ENCODE measurements around the gene NFKB1.
A peak's percentile ranks its signal among the peaks of the same experiment; 100 is the strongest.
"Not testable (repeated sequence)": the region's sequence is repeated elsewhere in the genome, so short reads cannot be mapped to it uniquely, and the experiment has no call there.

The NFKB1 gene

GRCh38 chr4:102500696-102501446 lies at the start of gene NFKB1:
NFKB1 (plus strand) TSS chr4:102501359; CDS start chr4:102525519, 24,160 bp downstream.
- DNase-seq, result no peak

GRCh38 chr4:102452854-102453253 lies 48.3 kb upstream of the NFKB1 start:
- DNase-seq, result no peak

GRCh38 chr4:102453827-102454226 lies 47.3 kb upstream of the NFKB1 start:
- DNase-seq, result no peak

DNA sequence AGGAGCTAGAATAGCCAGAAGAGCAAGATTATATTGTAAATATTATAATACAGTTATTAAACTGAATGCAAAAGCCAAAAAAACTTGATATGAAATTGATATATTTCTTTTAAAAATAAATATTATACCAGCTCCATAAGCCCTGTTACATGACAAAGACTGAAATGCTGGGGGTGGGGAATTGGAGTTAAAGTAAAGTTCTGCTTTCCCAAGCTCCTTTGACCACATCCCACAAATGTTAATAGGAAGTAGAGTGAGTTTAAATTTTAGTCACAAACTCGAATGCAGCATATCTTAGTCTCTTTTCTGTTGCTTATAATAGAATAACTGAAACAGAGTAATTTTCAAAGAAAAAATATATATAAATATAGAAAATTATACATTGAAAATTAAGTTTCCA lies 46.9 kb upstream of the NFKB1 start:
- no peak for DNase-seq

DNA sequence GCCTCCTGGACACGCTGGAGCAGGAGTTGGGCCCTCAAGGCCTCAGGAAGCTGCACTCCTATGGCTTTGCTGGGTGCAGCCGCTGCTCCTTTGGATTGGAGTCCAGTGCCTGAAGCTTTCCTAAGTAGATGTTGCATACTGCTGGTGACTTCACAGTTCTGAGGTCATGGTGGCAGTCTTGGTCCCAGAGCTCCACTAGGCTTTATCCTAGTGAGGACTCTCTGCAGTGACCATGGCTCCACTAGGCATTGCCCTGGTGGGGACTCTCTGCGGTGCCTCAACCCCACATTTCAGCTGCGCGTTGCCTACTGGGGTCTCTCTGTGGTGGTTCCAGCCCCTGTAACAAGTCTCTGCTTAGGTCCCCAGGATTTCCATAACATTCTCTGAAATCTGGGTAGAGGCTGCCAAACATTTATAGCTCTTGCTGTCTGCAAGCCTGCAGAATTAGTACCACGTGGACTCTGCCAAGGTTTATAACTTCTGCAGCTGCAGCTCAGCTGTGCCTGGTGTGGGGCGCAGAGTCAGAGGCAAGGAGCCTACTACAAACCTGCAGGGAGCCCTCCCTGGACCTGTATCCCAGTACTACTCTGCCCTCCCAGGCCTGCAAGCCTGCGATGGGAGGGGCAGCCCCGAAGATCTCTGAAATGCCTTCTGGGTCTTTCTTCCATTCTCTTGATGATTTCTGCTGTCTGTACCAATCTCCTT lies 46.0 kb upstream of the NFKB1 start:
- DNase-seq, result no peak

GRCh38 chr4:102455750-102456149 lies 45.4 kb upstream of the NFKB1 start:
- no peak for DNase-seq

- no peak for DNase-seq
Observed at GRCh38 chr4:102466298-102466697, 34.9 kb upstream of the NFKB1 start.

GRCh38 chr4:102469806-102470205 lies 31.4 kb upstream of the NFKB1 start:
- DNase-seq, result no peak

- no peak for DNase-seq
Observed at GRCh38 chr4:102472441-102473013, 28.6 kb upstream of the NFKB1 start.

GRCh38 chr4:102473476-102473875 lies 27.7 kb upstream of the NFKB1 start:
- DNase-seq, result no peak

DNA sequence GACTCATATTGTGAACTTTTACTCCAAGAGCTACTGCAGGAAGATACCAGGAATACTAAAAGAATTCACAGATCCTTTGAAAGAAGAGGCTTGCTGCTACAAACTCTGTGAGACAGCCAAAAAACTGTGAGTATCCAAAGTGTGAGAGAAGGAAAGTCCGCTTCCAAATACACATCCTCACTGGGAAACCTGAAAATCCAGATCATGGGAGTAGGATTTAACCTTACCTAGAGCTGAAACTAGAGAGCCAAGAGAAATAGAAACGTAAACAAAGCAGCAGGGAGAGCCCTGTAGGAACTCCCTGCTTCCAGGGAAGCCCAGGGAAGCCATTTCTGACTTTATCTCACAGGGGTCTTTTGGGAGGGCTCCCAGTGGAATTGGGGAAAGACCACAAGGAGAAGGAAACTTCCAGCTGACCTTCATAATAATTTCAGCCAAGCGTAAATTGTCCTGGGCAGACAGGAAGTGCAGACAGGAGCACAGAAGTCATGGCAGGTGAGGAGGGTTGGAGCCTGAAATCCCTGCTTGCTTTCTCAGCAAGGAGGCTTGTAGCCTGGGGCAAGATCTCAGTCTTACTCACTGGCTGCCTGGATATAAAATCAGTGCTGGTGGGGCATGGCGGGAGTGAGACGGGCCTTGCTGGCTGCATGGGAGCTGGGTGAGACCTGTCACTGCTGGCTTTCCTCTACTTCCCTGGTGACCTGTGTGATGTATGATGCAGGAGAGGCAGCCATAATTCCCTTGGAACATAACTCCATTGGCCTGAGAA lies 26.2 kb upstream of the NFKB1 start:
- DNase-seq, result no peak

- DNase-seq, result no peak
Observed at GRCh38 chr4:102477657-102478056, 23.5 kb upstream of the NFKB1 start.

GRCh38 chr4:102478186-102478585 lies 23.0 kb upstream of the NFKB1 start:
- DNase-seq, result no peak

DNA sequence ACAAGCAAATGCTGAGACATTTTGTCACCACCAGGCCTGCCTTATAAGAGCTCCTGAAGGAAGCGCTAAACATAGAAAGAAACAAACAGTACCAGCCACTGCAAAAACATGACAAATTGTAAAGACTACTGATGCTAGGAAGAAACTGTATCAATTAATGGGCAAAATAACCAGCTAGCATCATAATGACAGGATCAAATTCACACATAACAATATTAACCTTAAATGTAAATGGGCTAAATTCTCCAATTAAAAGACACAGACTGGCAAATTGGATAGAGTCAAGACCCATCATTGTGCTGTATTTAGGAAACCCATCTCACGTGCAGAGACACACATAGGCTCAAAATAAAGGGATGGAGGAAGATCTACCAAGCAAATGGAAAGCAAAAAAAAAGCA lies 21.3 kb upstream of the NFKB1 start:
- not testable (repeated sequence) for DNase-seq

DNA sequence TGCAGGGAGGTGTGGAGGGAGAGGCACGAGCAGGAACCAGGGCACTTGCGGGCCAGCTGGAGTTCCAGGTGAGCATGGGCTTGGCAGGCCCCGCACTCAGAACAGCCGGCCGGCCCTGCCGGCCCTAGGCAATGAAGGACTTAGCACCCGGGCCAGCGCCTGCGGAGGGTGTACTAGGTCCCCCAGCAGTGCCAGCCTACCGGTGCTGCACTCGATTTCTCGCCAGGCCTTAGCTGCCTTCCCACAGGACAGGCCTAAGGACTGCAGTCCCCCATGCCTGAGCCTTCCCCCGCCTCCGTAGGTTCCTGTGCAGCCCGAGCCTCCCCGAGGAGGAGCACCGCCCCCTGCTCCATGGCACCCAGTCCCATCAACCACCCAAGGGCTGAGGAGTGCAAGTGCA lies 18.0 kb upstream of the NFKB1 start:
- DNase-seq, result no peak

DNA sequence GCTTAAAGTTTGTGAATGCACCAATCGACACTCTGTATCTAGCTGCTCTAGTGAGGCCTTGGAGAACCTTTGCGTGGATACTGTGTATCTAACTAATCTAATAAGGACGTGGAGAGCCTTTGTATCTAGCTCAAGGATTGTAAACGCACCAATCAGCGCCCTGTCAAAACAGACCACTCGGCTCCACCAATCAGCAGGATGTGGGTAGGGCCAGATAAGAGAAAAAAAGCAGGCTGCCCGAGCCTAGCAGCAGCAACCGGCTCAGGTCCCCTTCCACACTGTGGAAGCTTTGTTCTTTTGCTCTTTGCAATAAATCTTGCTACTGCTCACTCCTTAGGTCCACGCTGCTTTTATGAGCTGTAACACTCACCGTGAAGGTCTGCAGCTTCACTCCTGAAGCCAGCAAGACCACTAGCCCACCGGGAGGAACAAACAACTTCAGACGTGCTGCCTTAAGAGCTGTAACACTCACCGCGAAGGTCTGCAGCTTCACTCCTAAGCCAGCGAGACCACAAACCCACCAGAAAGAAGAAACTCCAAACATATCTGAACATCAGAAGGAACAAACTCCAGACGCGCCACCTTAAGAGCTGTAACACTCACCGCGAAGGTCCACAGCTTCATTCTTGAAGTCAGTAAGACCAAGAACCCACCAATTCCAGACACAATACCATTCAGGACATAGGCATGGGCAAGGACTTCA lies 17.0 kb upstream of the NFKB1 start:
- DNase-seq, result not testable (repeated sequence)

- DNase-seq, result no peak
Observed at GRCh38 chr4:102492531-102493241, 8.5 kb upstream of the NFKB1 start.

DNA sequence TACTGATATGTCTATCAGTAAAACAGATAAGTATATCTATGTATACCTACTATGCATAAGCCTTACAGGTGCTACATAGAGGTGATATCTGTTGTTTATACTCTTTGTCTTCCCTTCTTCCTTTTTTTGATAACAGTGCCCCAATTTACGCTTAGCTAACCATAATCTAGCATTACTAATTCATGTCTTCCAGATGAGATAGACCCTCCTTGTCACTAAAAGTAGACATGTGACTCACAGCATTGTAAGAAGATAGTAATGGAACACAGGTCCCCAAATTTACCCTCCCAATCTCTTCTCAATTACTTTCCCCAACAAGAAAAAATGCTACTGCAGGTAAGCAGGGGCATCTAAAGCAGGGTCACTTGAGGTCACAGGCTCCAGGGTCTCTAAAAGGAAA lies 7.9 kb upstream of the NFKB1 start:
- no peak for DNase-seq

DNA sequence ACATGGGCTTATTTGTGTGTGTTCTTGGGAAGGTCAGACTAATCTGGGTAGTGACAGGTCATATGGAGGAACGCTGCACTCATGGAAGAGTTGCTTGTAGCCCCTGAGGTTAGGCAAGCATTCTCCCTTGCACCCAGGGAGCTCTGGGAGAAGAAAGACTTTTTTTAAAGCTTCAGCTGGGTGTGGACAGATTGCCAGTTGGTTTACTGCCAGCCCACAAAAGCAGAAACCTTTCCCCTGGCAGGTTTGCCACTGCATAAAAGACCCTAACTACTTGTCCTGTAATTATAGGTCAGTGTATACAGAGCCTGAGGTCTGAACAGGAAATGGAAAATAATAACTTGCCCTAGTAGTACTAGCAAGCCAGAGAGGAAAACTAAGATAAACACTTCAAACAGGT lies 7.4 kb upstream of the NFKB1 start:
- peak; percentile 83 for DNase-seq

- DNase-seq, result no peak
Observed at GRCh38 chr4:102494603-102495002, 6.6 kb upstream of the NFKB1 start.

DNA sequence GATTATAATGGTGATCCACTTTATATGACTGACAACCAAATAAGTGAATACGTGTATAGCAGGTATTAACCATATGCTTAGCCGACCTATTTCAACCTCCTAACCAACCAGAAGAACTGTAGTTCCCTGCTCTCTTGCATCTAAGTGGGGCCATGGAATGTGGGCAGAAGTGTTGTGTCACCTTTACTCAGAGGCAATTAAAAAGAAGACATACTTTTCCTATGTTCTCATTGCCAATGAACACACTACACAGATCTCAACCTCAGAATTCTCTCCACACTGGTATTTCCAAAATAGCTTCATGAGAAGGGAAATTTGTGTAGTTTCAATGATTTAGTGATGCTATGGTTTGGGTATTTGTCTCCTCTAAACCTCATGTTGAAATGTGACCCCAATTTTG lies 3.2 kb upstream of the NFKB1 start:
- no peak for DNase-seq

DNA sequence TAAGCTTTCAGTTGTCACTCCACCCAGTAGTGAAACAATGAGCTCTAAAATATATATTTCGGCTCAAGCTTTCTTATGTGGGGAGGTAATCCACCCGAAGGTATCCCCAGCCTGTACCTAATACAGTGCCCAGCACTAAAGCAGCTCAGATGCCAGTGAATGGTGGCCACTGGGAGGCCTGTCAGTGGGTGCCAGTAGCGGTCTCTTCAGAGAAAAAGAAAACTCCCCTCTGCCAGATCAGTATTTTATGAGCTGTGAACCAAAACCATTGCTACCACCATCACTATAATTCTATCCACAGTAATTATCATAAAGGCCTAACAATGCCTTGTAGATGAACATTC lies 835 bp upstream of the NFKB1 start:
- DNase-seq, result no peak

DNA sequence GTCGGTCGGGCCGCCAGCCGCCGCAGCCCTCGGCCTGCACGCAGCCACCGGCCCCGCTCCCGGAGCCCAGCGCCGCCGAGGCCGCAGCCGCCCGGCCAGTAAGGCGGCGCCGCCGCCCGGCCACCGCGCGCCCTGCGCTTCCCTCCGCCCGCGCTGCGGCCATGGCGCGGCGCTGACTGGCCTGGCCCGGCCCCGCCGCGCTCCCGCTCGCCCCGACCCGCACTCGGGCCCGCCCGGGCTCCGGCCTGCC lies 213 bp downstream of the NFKB1 start:
- no peak for DNase-seq

Measured in NCI-H748 treated with DMSO at 0.1 percent for 48 hours (cell line).